GM23248 (cell line): Measurements from ENCODE around the gene COL17A1.

ENCODE experiments used
- EZH2 ChIP-seq: fragments of 200-600 bp; sonication (generic); IDR thresholded peaks from 2 replicates; pipeline ENCODE4 v1.6.1; 2018; ENCODE audit warnings: antibody characterized with exemption, mild to moderate bottlenecking; ENCODE audit not compliant: insufficient read depth, poor library complexity, severe bottlenecking
- EZH2phosphoT487 ChIP-seq: fragments of 200-600 bp; sonication (generic); IDR thresholded peaks from 2 replicates; pipeline ENCODE4 v1.6.1; 2018; ENCODE audit warnings: antibody characterized with exemption, moderate library complexity, mild to moderate bottlenecking, low read depth; ENCODE audit not compliant: insufficient read depth

- no peak for TF ChIP-seq EZH2phosphoT487
- TF ChIP-seq EZH2: no peak
Observed at GRCh38 chr10:104080762-104081161, 4.9 kb downstream of the COL17A1 start.
